Fibroblast of the aortic adventitia (primary cell): Measurements from ENCODE around the gene ZFP36L2. TPM values are rescaled to one million over a fixed set of nuclear protein-coding genes. Genes with fewer than 3 reads are reported as not detected.

Experiments used
- DNase-seq: peaks from one replicate; pipeline ENCODE4 v3.0.0-alpha.2; 2010; ENCODE audit warnings: low read depth
- H3K4me3 ChIP-seq: 2 replicates; pipeline ENCODE4 v1.5.1; 2011; ENCODE audit warnings: low read depth, mild to moderate bottlenecking, control low read depth, low read length, moderate library complexity
- total RNA-seq: library from RNA; depleted of rRNA; stranded (reverse); fragments of >200 nt; gene quantifications from 2 replicates; pipeline ENCODE4 v1.2.3, GENCODE V29; 2012; ENCODE audit warnings: low replicate concordance
- TF ChIP-seq, protein P1 (sequence below): IDR thresholded peaks from 2 replicates; pipeline ENCODE4 v1.5.1; 2011; ENCODE audit warnings: mild to moderate bottlenecking, low read length, control low read depth, inconsistent platforms; ENCODE audit not compliant: insufficient read depth

Gene ZFP36L2, protein sequence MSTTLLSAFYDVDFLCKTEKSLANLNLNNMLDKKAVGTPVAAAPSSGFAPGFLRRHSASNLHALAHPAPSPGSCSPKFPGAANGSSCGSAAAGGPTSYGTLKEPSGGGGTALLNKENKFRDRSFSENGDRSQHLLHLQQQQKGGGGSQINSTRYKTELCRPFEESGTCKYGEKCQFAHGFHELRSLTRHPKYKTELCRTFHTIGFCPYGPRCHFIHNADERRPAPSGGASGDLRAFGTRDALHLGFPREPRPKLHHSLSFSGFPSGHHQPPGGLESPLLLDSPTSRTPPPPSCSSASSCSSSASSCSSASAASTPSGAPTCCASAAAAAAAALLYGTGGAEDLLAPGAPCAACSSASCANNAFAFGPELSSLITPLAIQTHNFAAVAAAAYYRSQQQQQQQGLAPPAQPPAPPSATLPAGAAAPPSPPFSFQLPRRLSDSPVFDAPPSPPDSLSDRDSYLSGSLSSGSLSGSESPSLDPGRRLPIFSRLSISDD
- total RNA-seq, result 34.3 and 50.4 TPM in 2 replicates

DNA sequence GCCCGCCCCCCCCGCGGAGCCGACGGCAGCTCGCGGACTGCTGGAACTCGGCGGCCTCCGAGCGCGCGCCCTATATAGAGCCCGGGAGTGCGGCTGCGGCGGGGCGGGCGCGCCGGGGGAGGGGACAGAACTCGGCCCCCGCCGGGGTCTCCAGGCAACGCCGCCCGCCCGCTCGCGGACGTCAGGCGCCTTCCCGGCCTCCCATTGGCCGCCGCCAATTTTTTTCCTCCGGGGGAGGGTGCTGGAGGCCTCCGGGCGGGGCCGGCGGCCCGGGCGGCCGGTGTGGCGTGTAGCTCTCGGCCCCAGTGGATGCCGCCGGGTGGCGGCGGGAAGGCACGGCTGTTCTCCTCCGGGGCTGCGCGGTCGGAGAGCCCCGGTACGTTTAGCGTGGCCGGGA is at the start of gene ZFP36L2:
Gene ZFP36L2 (minus strand): TSS at position 49 of the 397 bp plus-strand sequence. CDS start 291 bp downstream, outside the sequence.
- peak; percentile 94 for DNase-seq
- H3K4me3 ChIP-seq, result peak within 1 kb of the TSS; percentile 81
- TF ChIP-seq, protein P1, sequence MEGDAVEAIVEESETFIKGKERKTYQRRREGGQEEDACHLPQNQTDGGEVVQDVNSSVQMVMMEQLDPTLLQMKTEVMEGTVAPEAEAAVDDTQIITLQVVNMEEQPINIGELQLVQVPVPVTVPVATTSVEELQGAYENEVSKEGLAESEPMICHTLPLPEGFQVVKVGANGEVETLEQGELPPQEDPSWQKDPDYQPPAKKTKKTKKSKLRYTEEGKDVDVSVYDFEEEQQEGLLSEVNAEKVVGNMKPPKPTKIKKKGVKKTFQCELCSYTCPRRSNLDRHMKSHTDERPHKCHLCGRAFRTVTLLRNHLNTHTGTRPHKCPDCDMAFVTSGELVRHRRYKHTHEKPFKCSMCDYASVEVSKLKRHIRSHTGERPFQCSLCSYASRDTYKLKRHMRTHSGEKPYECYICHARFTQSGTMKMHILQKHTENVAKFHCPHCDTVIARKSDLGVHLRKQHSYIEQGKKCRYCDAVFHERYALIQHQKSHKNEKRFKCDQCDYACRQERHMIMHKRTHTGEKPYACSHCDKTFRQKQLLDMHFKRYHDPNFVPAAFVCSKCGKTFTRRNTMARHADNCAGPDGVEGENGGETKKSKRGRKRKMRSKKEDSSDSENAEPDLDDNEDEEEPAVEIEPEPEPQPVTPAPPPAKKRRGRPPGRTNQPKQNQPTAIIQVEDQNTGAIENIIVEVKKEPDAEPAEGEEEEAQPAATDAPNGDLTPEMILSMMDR, result no peak

DNA sequence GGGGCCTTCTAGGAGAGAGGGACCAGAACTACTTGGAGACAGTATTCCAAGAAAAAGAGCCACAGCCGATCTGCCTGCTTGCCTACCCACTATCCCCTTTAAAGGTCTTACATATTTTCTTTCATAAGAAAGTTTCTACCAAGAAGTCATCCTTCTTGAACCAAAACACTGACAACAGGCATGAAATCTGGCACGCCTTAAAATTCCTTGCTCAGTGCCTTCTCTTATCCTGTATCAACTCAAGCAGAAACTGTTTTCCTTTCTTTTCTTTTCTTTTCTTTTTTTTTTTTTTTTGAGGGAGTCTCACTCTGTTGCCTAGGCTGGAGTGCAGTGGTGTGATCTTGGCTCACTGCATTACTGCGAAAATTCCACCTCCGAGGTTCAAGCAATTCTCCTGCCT is 48.3 kb upstream of the ZFP36L2 start:
- TF ChIP-seq, protein P1, result no peak
- no peak overlapping the region for H3K4me3 ChIP-seq
- DNase-seq, result no peak

DNA sequence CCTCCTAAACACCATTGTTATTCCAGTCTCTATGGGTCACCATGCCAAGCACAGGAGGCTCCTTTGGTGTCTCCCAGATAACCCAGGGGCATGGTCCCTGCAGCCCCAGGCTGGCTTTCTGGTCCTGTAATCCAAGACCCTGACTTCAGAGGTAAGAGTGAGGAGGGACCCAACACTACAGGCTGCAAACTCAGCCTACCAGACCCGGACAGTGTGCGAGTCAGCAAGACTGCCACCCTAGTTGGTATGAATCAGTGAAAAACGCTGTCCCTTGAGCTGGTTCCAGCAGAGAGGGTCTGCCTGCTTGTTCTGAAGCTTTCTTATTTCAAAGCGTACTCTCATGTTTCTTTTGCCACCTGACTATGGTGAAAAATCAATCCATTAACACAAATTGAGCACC is 47.6 kb upstream of the ZFP36L2 start:
- TF ChIP-seq, protein P1, result no peak
- no peak for DNase-seq
- H3K4me3 ChIP-seq, result no peak overlapping the region

DNA sequence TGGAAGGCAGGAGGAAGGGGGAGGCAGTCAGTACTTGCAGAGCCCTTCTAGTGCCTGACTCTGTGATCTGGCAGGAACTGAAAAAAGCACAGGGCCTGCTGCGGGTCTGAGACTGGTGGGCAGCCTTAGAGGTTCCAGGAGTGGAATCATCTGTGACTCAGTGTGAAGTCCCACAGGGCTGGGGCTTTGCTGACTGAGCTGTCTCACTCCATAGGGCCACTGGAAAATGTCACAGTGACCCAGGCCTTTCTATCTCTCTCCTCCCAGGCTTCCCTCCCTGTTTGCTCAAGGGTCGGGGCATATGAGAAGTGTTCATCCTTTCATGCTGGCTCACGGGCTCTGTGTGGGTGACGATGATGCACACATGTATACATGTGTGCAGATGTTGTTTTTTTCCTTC is 47.1 kb upstream of the ZFP36L2 start:
- TF ChIP-seq, protein P1, result no peak
- peak; percentile 32 for DNase-seq
- H3K4me3 ChIP-seq, result no peak overlapping the region

DNA sequence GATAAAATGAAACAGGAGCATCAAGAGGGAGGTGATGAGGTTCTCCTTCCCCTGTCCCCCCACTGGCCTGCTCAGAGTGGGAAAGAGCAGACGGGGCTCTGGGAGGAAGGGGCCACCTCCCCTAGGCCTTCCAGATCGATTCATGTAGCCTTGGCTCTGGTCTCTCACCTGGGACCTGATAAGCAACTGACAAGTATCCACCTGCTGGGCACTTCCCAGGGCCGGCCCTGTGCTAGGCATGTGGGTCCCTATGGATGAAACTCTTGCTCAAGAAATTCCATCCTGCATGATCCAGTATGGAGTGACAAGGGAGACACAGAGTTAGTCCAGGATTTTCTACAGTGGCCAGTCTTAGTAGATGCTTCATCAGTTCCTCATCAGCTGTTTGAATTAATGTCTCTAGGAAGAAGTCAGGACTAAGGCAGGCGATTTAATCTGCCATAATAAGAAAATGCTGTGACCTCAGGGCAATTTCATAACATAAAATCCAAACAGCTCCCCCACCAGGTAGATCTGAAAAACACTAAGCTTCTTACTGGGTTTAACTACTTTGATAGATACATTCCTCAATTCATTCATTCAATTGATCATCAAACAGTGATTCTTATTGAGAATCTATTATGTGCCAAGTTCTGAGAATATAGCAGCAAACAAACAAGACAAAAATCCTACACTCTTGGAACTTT is 44.7 kb upstream of the ZFP36L2 start:
- no peak overlapping the region for H3K4me3 ChIP-seq
- TF ChIP-seq, protein P1, result peak; percentile 6
- no peak for DNase-seq

DNA sequence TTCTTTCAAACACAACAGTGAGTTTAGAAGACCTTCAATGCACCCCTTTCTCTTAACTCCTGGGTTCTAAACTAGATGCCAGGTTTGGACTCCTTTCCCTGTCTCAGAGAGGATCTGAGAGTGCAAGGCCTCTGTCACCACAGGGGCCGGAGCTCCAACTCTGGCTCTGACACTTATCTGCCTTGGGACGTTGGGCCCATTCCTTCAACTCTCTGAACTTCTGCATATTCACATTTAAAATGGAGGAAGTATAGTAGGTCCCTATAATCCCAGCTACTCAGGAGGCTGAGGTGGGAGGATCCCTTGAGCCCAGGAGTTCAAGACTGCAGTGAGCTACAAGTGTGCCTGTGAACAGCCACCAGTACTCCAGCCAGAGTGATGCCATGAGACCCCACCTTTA is 44.1 kb upstream of the ZFP36L2 start:
- TF ChIP-seq, protein P1, result no peak
- no peak overlapping the region for H3K4me3 ChIP-seq
- no peak for DNase-seq
